RWPE1 (cell line): ENCODE results near the gene PAK4.

Experiments
- CTCF ChIA-PET: fragments of 350-600 bp; sonication (Branson Sonifier 250); formaldehyde crosslinking; extraction: SDS; loops from one replicate; lab custom pipeline; 2021; lab: Yijun Ruan, JAX
- POLR2A ChIA-PET: fragments of 400-600 bp; formaldehyde crosslinking; extraction: SDS; loops from one replicate; lab custom pipeline; 2020; ENCODE audit warnings: antibody characterized with exemption; ENCODE audit not compliant: low non-redundant PET; lab: Yijun Ruan, JAX
- DNase-seq: peaks from one replicate; pipeline ENCODE4 v3.0.0; 2012; ENCODE audit warnings: low spot score
- H3K27ac ChIP-seq: fragments of 450-650 bp; 2 replicates; pipeline ENCODE4 v1.5.1; 2017
- CTCF ChIP-seq: fragments of 450-650 bp; conservative IDR thresholded peaks from 2 replicates; pipeline ENCODE4 v1.5.1; 2017; ENCODE audit warnings: low read depth, mild to moderate bottlenecking

The PAK4 gene

GRCh38 chr19:39186391-39186790, 60.8 kb downstream of the PAK4 start:
- no peak for DNase-seq
- ChIA-PET CTCF (interaction anchor here (0.6 to 2.3 kb wide), 4 partner anchors 10 to 277 kb away, joined by 3 to 11 read pairs (median 3); no protein-coding TSS in a partner anchor), POLR2A (no interaction called here)
- no peak overlapping the region for H3K27ac ChIP-seq
- no peak for TF ChIP-seq CTCF

- H3K27ac ChIP-seq, result no peak overlapping the region
- peak; percentile 18 for TF ChIP-seq CTCF
- no peak for DNase-seq
- ChIA-PET CTCF (interaction anchor here (2.3 kb wide), 1 partner anchor 11 kb away, joined by 11 read pairs; no protein-coding TSS in a partner anchor), POLR2A (no interaction called here)
Observed at GRCh38 chr19:39187552-39187943, 62.0 kb downstream of the PAK4 start.

GRCh38 chr19:39188960-39189359, 63.4 kb downstream of the PAK4 start:
- CTCF ChIA-PET, result interaction anchor here (0.7 kb wide), 1 partner anchor 36 kb away, joined by 3 read pairs; no protein-coding TSS in a partner anchor
- no peak overlapping the region for H3K27ac ChIP-seq
- no peak for TF ChIP-seq CTCF
- DNase-seq, result no peak
- POLR2A ChIA-PET, result no interaction called here

- DNase-seq, result no peak
- POLR2A ChIA-PET, result no interaction called here
- CTCF ChIA-PET, result interaction anchor here (0.6 kb wide), 1 partner anchor 135 kb away, joined by 3 read pairs; no protein-coding TSS in a partner anchor
- H3K27ac ChIP-seq, result no peak overlapping the region
- no peak for TF ChIP-seq CTCF
Observed at GRCh38 chr19:39190768-39191167, 65.2 kb downstream of the PAK4 start.

GRCh38 chr19:39192846-39193245, 67.3 kb downstream of the PAK4 start:
- POLR2A ChIA-PET, result no interaction called here
- CTCF ChIA-PET, result interaction anchor here (0.6 kb wide), 1 partner anchor 141 kb away, joined by 4 read pairs; no protein-coding TSS in a partner anchor
- TF ChIP-seq CTCF, result no peak
- H3K27ac ChIP-seq, result no peak overlapping the region
- DNase-seq, result no peak

GRCh38 chr19:39193803-39194202, 68.2 kb downstream of the PAK4 start:
- no peak overlapping the region for H3K27ac ChIP-seq
- ChIA-PET POLR2A (no interaction called here), CTCF (no interaction called here)
- TF ChIP-seq CTCF, result no peak
- no peak for DNase-seq
